Endothelial cell of umbilical vein (primary cell): ENCODE measurements around the gene ACAT1. TPM values are rescaled to one million over a fixed set of nuclear protein-coding genes. Genes with fewer than 3 reads are reported as not detected.

ENCODE experiments used
- BruUV-seq: library from RNA; stranded (reverse); fragments of 400-500 nt; replicated peaks from 2 replicates; lab custom pipeline; 2021; lab: Mats Ljungman, UMichigan
- CTCF ChIA-PET: fragments of 300-600, 350-600 bp; sonication (Branson Sonifier 250); formaldehyde crosslinking; loops from one replicate; lab custom pipeline; 2021; ENCODE audit warnings: antibody characterized with exemption, inconsistent platforms; lab: Charles Lee
- POLR2A ChIA-PET: fragments of 300-600, 350-600 bp; sonication (Branson Sonifier 250); formaldehyde crosslinking; loops from one replicate; lab custom pipeline; 2021; ENCODE audit warnings: antibody characterized with exemption, inconsistent platforms; lab: Charles Lee
- DNase-seq: peaks from one replicate; pipeline ENCODE4 v3.0.0-alpha.2; 2011; ENCODE audit warnings: low read depth, low spot score
- FAIRE-seq: peaks from 2 replicates; lab custom pipeline; 2011; peaks lifted over from hg19 to GRCh38; lab: Jason Lieb, UNC
- H2AFZ ChIP-seq: 2 replicates; pipeline ENCODE4 v1.6.0; 2012; ENCODE audit warnings: low read depth, low read length, control low read depth, inconsistent platforms
- H3K27ac ChIP-seq: 2 replicates; pipeline ENCODE4 v1.5.1; 2011; ENCODE audit warnings: low read depth, mild to moderate bottlenecking, control low read depth, low read length, moderate library complexity; ENCODE audit not compliant: insufficient read depth
- H3K27me3 ChIP-seq, 2 experiments: 2 replicates each; pipeline versions ENCODE4 v1.6.0 to v1.6.1; 2011; ENCODE audit warnings: low read length in 2 of 2, mixed read lengths in 1 of 2; ENCODE audit not compliant: control insufficient read depth in 2 of 2, insufficient read depth in 2 of 2
- H3K36me3 ChIP-seq, 2 experiments: 2 replicates in 1 of 2; 3 replicates in 1 of 2; pipeline ENCODE4 v1.5.1; 2011; ENCODE audit warnings: low read length in 2 of 2, mild to moderate bottlenecking in 1 of 2, moderate library complexity in 1 of 2; ENCODE audit not compliant: control insufficient read depth in 2 of 2, insufficient read depth in 2 of 2; ENCODE audit errors: extremely low read depth in 1 of 2
- H3K4me1 ChIP-seq: 3 replicates; pipeline ENCODE4 v1.5.1; 2011; ENCODE audit warnings: mild to moderate bottlenecking, low read length; ENCODE audit not compliant: control insufficient read depth, insufficient read depth; ENCODE audit errors: extremely low read depth
- H3K4me2 ChIP-seq: 2 replicates; pipeline ENCODE4 v1.6.1; 2011; ENCODE audit warnings: low read length, control low read depth, mixed read lengths; ENCODE audit not compliant: insufficient read depth
- H3K4me3 ChIP-seq, 3 experiments: fragments of 200-600 bp in 1 of 3; sonication (generic), shearing (Covaris generic) in 1 of 3; replicated peaks in 1 of 3; 2 replicates each; pipeline ENCODE4 v1.5.1; 2011 to 2016; ENCODE audit warnings: control low read depth in 3 of 3, low read length in 3 of 3, mild to moderate bottlenecking in 2 of 3, inconsistent platforms in 1 of 3, low read depth in 1 of 3, moderate library complexity in 1 of 3; ENCODE audit not compliant: insufficient read depth in 1 of 3
- H3K79me2 ChIP-seq: 2 replicates; pipeline ENCODE4 v1.6.0; 2012; ENCODE audit warnings: low read length, inconsistent platforms; ENCODE audit not compliant: control insufficient read depth, insufficient read depth
- H3K9ac ChIP-seq: replicated peaks from 2 replicates; pipeline ENCODE3; 2011; ENCODE audit warnings: low read length, control low read depth; ENCODE audit not compliant: insufficient read depth; ENCODE audit errors: extremely low read depth
- H3K9me1 ChIP-seq: replicated peaks from 3 replicates; pipeline ENCODE4 v1.6.0; 2011; ENCODE audit warnings: mild to moderate bottlenecking, low read length; ENCODE audit not compliant: control insufficient read depth, insufficient read depth; ENCODE audit errors: extremely low read depth
- H3K9me3 ChIP-seq: replicated peaks from 2 replicates; pipeline ENCODE4 v1.5.1; 2012; ENCODE audit warnings: low read length, inconsistent platforms; ENCODE audit not compliant: control insufficient read depth, insufficient read depth
- H4K20me1 ChIP-seq: replicated peaks from 2 replicates; pipeline ENCODE3; 2011; ENCODE audit warnings: mild to moderate bottlenecking, low read length; ENCODE audit not compliant: control insufficient read depth, insufficient read depth; ENCODE audit errors: extremely low read depth
- EZH2 ChIP-seq: IDR thresholded peaks from 2 replicates; pipeline ENCODE4 v1.6.1; 2012; ENCODE audit warnings: borderline replicate concordance, low read depth, mild to moderate bottlenecking, moderate library complexity, low read length, inconsistent platforms; ENCODE audit not compliant: severe bottlenecking
- FOS ChIP-seq: IDR thresholded peaks from 2 replicates; pipeline ENCODE4 v1.6.1; 2011; ENCODE audit warnings: mild to moderate bottlenecking, low read length, moderate library complexity, borderline replicate concordance; ENCODE audit not compliant: insufficient read depth
- GATA2 ChIP-seq: IDR thresholded peaks from 2 replicates; pipeline ENCODE4 v1.7.0; 2011; ENCODE audit warnings: low read depth, mild to moderate bottlenecking, moderate library complexity, mixed read lengths, low read length; ENCODE audit not compliant: insufficient read length, insufficient read depth
- JUN ChIP-seq: IDR thresholded peaks from 2 replicates; pipeline ENCODE4 v1.6.1; 2011; ENCODE audit warnings: borderline replicate concordance, low read depth; ENCODE audit not compliant: insufficient read length, insufficient read depth
- MYC ChIP-seq: IDR thresholded peaks from one replicate; pipeline ENCODE4 v1.6.1; 2011; ENCODE audit warnings: mild to moderate bottlenecking, low read depth, low read length
- POLR2A ChIP-seq: IDR thresholded peaks from 2 replicates; pipeline ENCODE4 v1.6.1; 2012; ENCODE audit warnings: low read depth, mild to moderate bottlenecking, control low read depth, low read length
- POLR2AphosphoS5 ChIP-seq: IDR thresholded peaks from 2 replicates; pipeline ENCODE4 v1.6.1; 2012; ENCODE audit warnings: low read depth, mild to moderate bottlenecking, control low read depth, low read length, moderate library complexity; ENCODE audit not compliant: insufficient read depth
- dilution Hi-C: fragments of 300-500 bp; cut with MboI; formaldehyde crosslinking; loops from one replicate; pipeline ENCODE4 v1.15.0; 2019; ENCODE audit warnings: low sequenced_read_pairs; ENCODE audit not compliant: extremely low pct_ligation_motif_present
- intact Hi-C: fragments of 100-400 bp; cut with micrococcal nuclease; formaldehyde crosslinking; loops from one replicate; pipeline ENCODE4 v1.10.0; 2022
- polyA plus RNA-seq, 4 experiments: library from polyadenylated mRNA; depleted of rRNA in 3 of 4; stranded (reverse) in 3 of 4; unstranded in 1 of 4; fragments of >200 nt; gene quantifications; 2 replicates each; pipeline versions ENCODE4 v1.2.1 to v1.2.3, GENCODE V29; 2011 to 2012; ENCODE audit warnings: missing spikeins in 1 of 4
- total RNA-seq: library from RNA; stranded (reverse); gene quantifications from 2 replicates; pipeline ENCODE4 v1.2.3, GENCODE V29; 2021
- TF ChIP-seq, protein P1 (sequence below): IDR thresholded peaks from 2 replicates; pipeline ENCODE4 v1.6.1; 2011; ENCODE audit not compliant: insufficient read depth, insufficient read length

The ACAT1 gene
- total and polyA plus RNA-seq, 2 donors (not counting 3 experiments of a cell fraction or from before 2014, with no cell fraction given): 36.8 to 59.9 TPM

GRCh38 chr11:108084811-108085210 lies 36.6 kb upstream of the ACAT1 start:
- no peaks in the 10 kb centered on the region for H3K9me3 ChIP-seq
- H3K27ac ChIP-seq: no peak overlapping the region
- ChIA-PET POLR2A (no interaction called here), CTCF (no interaction called here)
- dilution Hi-C loops: no loop called here
- no peak overlapping the region for H2AFZ ChIP-seq
- H3K4me2 ChIP-seq: no peak overlapping the region
- H3K9me1 ChIP-seq: no peaks in the 10 kb centered on the region
- no peaks in the 10 kb centered on the region for H3K27me3 ChIP-seq
- DNase-seq: no peak
- H3K36me3 ChIP-seq: peaks cover 0 to 2% of the 10 kb centered on the region in 2 experiments
- BruUV-seq: no TSS peak
- TF ChIP-seq, protein P1, sequence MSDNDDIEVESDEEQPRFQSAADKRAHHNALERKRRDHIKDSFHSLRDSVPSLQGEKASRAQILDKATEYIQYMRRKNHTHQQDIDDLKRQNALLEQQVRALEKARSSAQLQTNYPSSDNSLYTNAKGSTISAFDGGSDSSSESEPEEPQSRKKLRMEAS: no peak
- no peak for TF ChIP-seq GATA2
- FAIRE-seq: no peak
- no peak overlapping the region for H3K4me3 ChIP-seq
- no peaks in the 10 kb centered on the region for H3K79me2 ChIP-seq
- H3K4me1 ChIP-seq: no peaks in the 10 kb centered on the region
- H4K20me1 ChIP-seq: no peaks in the 10 kb centered on the region
- H3K9ac ChIP-seq: no peak overlapping the region
- intact Hi-C loops: no loop called here

GRCh38 chr11:108085672-108086071 lies 35.7 kb upstream of the ACAT1 start:
- no peak for FAIRE-seq
- dilution Hi-C loops: no loop called here

More at GRCh38 chr11:108085672-108086071, 35.7 kb upstream of the ACAT1 start:
- CTCF ChIA-PET: no interaction called here
- Histone ChIP-seq H3K4me1 (no peaks in the 10 kb centered on the region), H3K79me2 (no peaks in the 10 kb centered on the region), H3K27ac (no peak overlapping the region), H4K20me1 (no peaks in the 10 kb centered on the region), H3K9me1 (no peaks in the 10 kb centered on the region), H2AFZ (no peak overlapping the region), H3K36me3 (peaks cover 0 to 2% of the 10 kb centered on the region in 2 experiments), H3K4me2 (no peak overlapping the region), H3K4me3 (no peak overlapping the region), H3K27me3 (no peaks in the 10 kb centered on the region), H3K9ac (no peak overlapping the region), H3K9me3 (no peaks in the 10 kb centered on the region)
- TF ChIP-seq POLR2A (no peak), JUN (no peak), POLR2AphosphoS5 (no peak), FOS (no peak), EZH2 (no peak), GATA2 (no peak), MYC (no peak)
- intact Hi-C loops: no loop called here
- POLR2A ChIA-PET: no interaction called here
- no peak for DNase-seq
- no TSS peak for BruUV-seq
